GM23338 (cell line): ENCODE measurements around the gene PCSK6.

Source experiments
- CREB1 ChIP-seq: fragments of 250-450 bp; sonication (Bioruptor Pico); IDR thresholded peaks from 2 replicates; pipeline ENCODE4 v1.5.0; 2020; ENCODE audit warnings: low read depth, mild to moderate bottlenecking, moderate library complexity
- CTCF ChIP-seq, 2 experiments: fragments of 200-600 bp in 1 of 2; sonication (generic) in 1 of 2; conservative IDR thresholded peaks; 2 replicates each; pipeline versions ENCODE4 v1.5.1 to v1.6.1; 2016 to 2017; ENCODE audit warnings: antibody characterized with exemption in 2 of 2, low read depth in 2 of 2, mild to moderate bottlenecking in 2 of 2, moderate library complexity in 1 of 2
- ETS1 ChIP-seq: IDR thresholded peaks from 2 replicates; pipeline ENCODE4 v1.6.1; 2016; ENCODE audit warnings: antibody characterized with exemption
- EZH2 ChIP-seq: fragments of 200-600 bp; sonication (generic); IDR thresholded peaks from one replicate; pipeline ENCODE4 v1.8.0; 2017; ENCODE audit warnings: antibody characterized with exemption, mild to moderate bottlenecking, low read depth; ENCODE audit not compliant: unreplicated experiment
- EZH2phosphoT487 ChIP-seq: fragments of 200-600 bp; sonication (generic); IDR thresholded peaks from one replicate; pipeline ENCODE4 v1.8.1; 2018; ENCODE audit warnings: antibody characterized with exemption; ENCODE audit not compliant: unreplicated experiment
- JUNB ChIP-seq: IDR thresholded peaks from one replicate; pipeline ENCODE4 v1.6.1; 2016; ENCODE audit warnings: antibody characterized with exemption; ENCODE audit not compliant: unreplicated experiment
- NANOG ChIP-seq: IDR thresholded peaks from 2 replicates; pipeline ENCODE4 v1.6.1; 2016; ENCODE audit warnings: antibody characterized with exemption, borderline replicate concordance
- POLR2AphosphoS5 ChIP-seq: IDR thresholded peaks from 2 replicates; pipeline ENCODE4 v1.6.1; 2016; ENCODE audit warnings: antibody characterized with exemption, low read depth
- REST ChIP-seq: IDR thresholded peaks from one replicate; pipeline ENCODE4 v1.6.1; 2018; ENCODE audit warnings: antibody characterized with exemption; ENCODE audit not compliant: unreplicated experiment
- STAT1 ChIP-seq: IDR thresholded peaks from one replicate; pipeline ENCODE4 v1.6.1; 2016; ENCODE audit warnings: antibody characterized with exemption; ENCODE audit not compliant: unreplicated experiment
- ZNF114 ChIP-seq: fragments of 250-450 bp; sonication (Bioruptor Pico); IDR thresholded peaks from 2 replicates; pipeline ENCODE4 v1.5.0; 2020; ENCODE audit warnings: mild to moderate bottlenecking, moderate library complexity
- ZNF331 ChIP-seq: fragments of 250-450 bp; sonication (Bioruptor Pico); IDR thresholded peaks from 2 replicates; pipeline ENCODE4 v1.5.0; 2020; ENCODE audit warnings: low read depth, mild to moderate bottlenecking, moderate library complexity

GRCh38 chr15:101366853-101367252 lies 122.7 kb downstream of the PCSK6 start:
- TF ChIP-seq CTCF (conservative IDR thresholded peaks at IDR 0.05; ENCODE audit: low read depth in 2 of 2) (no peak), NANOG (no peak), EZH2 (no peak), REST (no peak), POLR2AphosphoS5 (no peak), CREB1 (CRISPR knock-in tag) (no peak), JUNB (no peak), ETS1 (no peak), EZH2phosphoT487 (no peak), ZNF331 (no peak), ZNF114 (CRISPR knock-in tag) (no peak), STAT1 (no peak)
